GM18505 (cell line): ENCODE measurements around the gene CDH13.

Experiments used
- ATAC-seq: cut with Tn5 transposase; IDR thresholded peaks from one replicate; pipeline ENCODE4 v1.9.1; 2021; ENCODE audit not compliant: unreplicated experiment
- POLR2A ChIP-seq: IDR thresholded peaks from 4 replicates; pipeline ENCODE4 v1.6.1; 2011; ENCODE audit warnings: borderline replicate concordance; ENCODE audit not compliant: insufficient read depth, insufficient read length; ENCODE audit errors: extremely low read depth

The CDH13 gene

GRCh38 chr16:83004868-83005652 is 378.3 kb downstream of the CDH13 start:
- TF ChIP-seq POLR2A: no peak
- no peak for ATAC-seq

GRCh38 chr16:83005653-83006160 is 378.9 kb downstream of the CDH13 start:
- no peak for TF ChIP-seq POLR2A
- no peak for ATAC-seq

GRCh38 chr16:83010776-83011720 is 384.3 kb downstream of the CDH13 start:
- no peak for TF ChIP-seq POLR2A
- ATAC-seq: no peak

GRCh38 chr16:83011939-83012338 is 385.2 kb downstream of the CDH13 start:
- ATAC-seq: no peak
- TF ChIP-seq POLR2A: no peak

GRCh38 chr16:83013071-83013470 is 386.3 kb downstream of the CDH13 start:
- TF ChIP-seq POLR2A: no peak
- no peak for ATAC-seq

GRCh38 chr16:83019963-83020362 is 393.2 kb downstream of the CDH13 start:
- ATAC-seq: no peak
- TF ChIP-seq POLR2A: no peak

DNA sequence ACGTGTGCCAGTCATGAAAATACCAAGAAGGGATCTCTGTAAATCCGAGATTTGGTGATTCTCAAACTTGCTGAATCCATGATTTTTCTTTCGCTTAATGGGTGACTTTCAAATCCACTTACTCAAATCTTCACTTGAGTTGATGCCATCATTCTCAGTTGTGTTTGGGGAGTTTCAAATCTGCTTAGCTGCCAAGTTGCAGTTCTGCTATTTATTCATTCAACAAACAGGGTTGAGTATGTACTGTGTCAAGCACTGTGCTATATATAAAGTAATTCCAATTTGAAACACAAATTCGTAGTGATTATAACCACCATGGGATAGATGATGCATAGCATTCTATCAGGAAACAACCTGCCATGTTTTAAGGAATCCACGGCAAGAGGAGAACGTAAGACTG is 394.3 kb downstream of the CDH13 start:
- no peak for TF ChIP-seq POLR2A

DNA sequence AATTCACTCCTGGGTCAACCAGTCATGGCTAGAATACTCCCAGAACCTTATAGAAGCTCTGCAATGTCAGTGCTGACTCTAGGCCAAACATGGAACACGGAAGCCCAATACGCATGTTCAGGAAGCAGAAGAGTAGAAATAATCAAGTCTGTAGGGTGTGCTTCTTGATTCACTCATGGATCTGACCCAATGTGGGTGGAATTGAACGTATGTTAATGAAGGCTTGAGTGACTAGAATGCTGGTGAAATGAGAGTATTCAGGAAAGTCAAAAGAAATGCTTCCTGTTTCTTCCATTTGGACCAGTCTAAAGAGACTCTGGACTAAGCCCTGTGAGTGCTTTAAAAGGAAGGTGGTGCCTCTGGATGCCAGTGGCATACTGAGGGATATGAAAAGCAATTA is 395.0 kb downstream of the CDH13 start:
- TF ChIP-seq POLR2A: no peak
- no peak for ATAC-seq

More for the DNA sequence above, 394.3 kb downstream of the CDH13 start:
- no peak for ATAC-seq

DNA sequence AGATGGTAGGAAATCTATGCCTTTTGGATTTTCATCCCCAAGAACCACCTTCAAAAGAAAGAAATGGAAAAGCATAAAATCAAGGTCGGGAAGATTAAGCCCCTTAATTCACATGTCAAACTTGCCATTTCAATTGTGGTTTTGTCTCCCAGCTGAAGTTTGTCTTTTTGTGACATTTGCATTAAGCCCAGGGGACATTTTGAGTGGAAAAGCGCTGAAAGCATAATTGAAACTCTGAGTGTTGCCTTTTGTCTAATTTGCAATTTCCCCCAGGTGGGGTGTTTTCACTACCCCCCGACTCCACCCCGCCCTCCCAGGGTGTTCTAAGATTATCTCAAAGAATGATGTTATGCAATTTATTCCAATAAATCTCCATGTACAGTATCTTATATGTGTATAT is 396.2 kb downstream of the CDH13 start:
- ATAC-seq: no peak
- no peak for TF ChIP-seq POLR2A

GRCh38 chr16:83023640-83024039 is 396.9 kb downstream of the CDH13 start:
- TF ChIP-seq POLR2A: no peak

GRCh38 chr16:83027973-83028372 is 401.2 kb downstream of the CDH13 start:
- no peak for ATAC-seq
- no peak for TF ChIP-seq POLR2A

More at GRCh38 chr16:83023640-83024039, 396.9 kb downstream of the CDH13 start:
- no peak for ATAC-seq

DNA sequence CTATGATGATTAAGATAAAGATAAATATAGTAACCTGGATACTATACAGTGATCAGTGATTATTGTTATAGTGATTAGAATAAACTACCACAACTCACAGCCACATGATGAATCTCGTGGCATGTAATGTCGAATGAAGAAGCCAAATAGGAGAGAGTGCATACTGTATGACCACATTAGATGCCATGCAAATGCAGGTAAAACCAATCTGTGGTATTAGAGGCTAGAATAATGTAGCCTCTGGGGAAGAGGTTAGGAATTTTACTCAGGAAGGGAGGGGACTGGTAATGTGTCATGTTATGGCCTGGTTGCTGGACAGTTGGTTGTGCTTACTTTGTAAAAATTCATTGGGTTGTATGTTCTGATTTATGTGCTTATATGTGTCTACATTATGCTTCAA is 402.7 kb downstream of the CDH13 start:
- TF ChIP-seq POLR2A: no peak
- ATAC-seq: no peak

DNA sequence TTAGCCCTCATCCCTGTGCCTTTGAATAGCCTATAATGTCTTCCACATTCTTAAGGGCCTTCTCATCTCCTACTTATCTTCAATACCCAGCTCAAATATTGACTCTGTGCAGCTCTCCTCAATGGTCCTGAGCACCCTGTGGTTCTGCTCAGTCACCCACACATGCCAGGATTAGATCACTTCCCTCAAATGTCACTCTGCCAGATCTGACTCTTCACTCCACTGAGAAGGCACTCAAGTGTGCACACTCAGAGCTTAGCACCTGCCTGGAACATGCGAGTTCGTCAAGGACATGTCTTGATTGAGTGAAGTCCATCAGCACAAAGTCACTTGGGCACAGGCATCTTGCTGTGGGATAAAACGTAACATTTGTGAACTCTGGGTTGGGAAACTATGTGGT is 404.8 kb downstream of the CDH13 start:
- no peak for TF ChIP-seq POLR2A
- ATAC-seq: no peak
